H9 (cell line): Measurements from ENCODE around the gene ARHGAP1. TPM values are rescaled to one million over a fixed set of nuclear protein-coding genes. Genes with fewer than 3 reads are reported as not detected.

Source experiments
- DNase-seq: peaks from one replicate; pipeline ENCODE4 v3.0.0-alpha.2; 2017
- H2AFZ ChIP-seq: one replicate; pipeline ENCODE4 v1.6.1; 2013; ENCODE audit warnings: mild to moderate bottlenecking, low read length, control low read depth, moderate library complexity
- H2AK5ac ChIP-seq: 2 replicates; pipeline ENCODE4 v1.6.1; 2013; ENCODE audit warnings: low read length, control low read depth, mixed read lengths; ENCODE audit not compliant: insufficient read length
- H2BK120ac ChIP-seq: one replicate; pipeline ENCODE4 v1.6.1; 2013; ENCODE audit warnings: low read depth, mild to moderate bottlenecking, low read length, control low read depth, inconsistent platforms; ENCODE audit not compliant: poor library complexity, severe bottlenecking
- H2BK12ac ChIP-seq: 2 replicates; pipeline ENCODE4 v1.6.1; 2013; ENCODE audit warnings: low read length, control low read depth, mixed read lengths, low read depth; ENCODE audit not compliant: insufficient read length
- H2BK15ac ChIP-seq: 2 replicates; pipeline ENCODE4 v1.6.1; 2013; ENCODE audit warnings: low read depth, low read length, control low read depth
- H2BK20ac ChIP-seq: one replicate; pipeline ENCODE4 v1.6.1; 2013; ENCODE audit warnings: low read depth, mild to moderate bottlenecking, low read length, control low read depth, inconsistent platforms; ENCODE audit not compliant: poor library complexity, severe bottlenecking
- H2BK5ac ChIP-seq: 2 replicates; pipeline ENCODE4 v1.6.1; 2013; ENCODE audit warnings: low read length, control low read depth, mixed read lengths; ENCODE audit not compliant: insufficient read length
- H3K14ac ChIP-seq: 2 replicates; pipeline ENCODE4 v1.6.1; 2013; ENCODE audit warnings: low read length, control low read depth; ENCODE audit not compliant: insufficient read depth
- H3K18ac ChIP-seq: 2 replicates; pipeline ENCODE4 v1.6.1; 2013; ENCODE audit warnings: low read depth, mild to moderate bottlenecking, mixed read lengths, low read length, control low read depth; ENCODE audit not compliant: insufficient read length
- H3K23ac ChIP-seq: 2 replicates; pipeline ENCODE4 v1.6.1; 2013; ENCODE audit warnings: low read length, control low read depth, mixed read lengths, low read depth; ENCODE audit not compliant: insufficient read length
- H3K23me2 ChIP-seq: 2 replicates; pipeline ENCODE4 v1.6.1; 2013; ENCODE audit warnings: low read depth, mild to moderate bottlenecking, mixed read lengths, low read length, control low read depth; ENCODE audit not compliant: insufficient read length, poor library complexity, severe bottlenecking
- H3K27ac ChIP-seq: 2 replicates; pipeline ENCODE4 v1.5.1; 2013; ENCODE audit warnings: low read length, control low read depth, mixed read lengths, low read depth; ENCODE audit not compliant: insufficient read length
- H3K27me3 ChIP-seq: 2 replicates; pipeline ENCODE4 v1.6.1; 2013; ENCODE audit warnings: low read length, control low read depth, inconsistent platforms; ENCODE audit not compliant: insufficient read depth
- H3K4ac ChIP-seq: 2 replicates; pipeline ENCODE4 v1.6.1; 2013; ENCODE audit warnings: low read depth, mild to moderate bottlenecking, control low read depth, inconsistent platforms, low read length, moderate library complexity
- H3K4me1 ChIP-seq: 2 replicates; pipeline ENCODE4 v1.6.1; 2013; ENCODE audit warnings: low read length, control low read depth, inconsistent platforms; ENCODE audit not compliant: insufficient read depth
- H3K4me2 ChIP-seq: 2 replicates; pipeline ENCODE4 v1.6.1; 2013; ENCODE audit warnings: low read length, control low read depth, mixed read lengths; ENCODE audit not compliant: insufficient read length, insufficient read depth
- H3K56ac ChIP-seq: 2 replicates; pipeline ENCODE4 v1.6.1; 2013; ENCODE audit warnings: low read depth, mild to moderate bottlenecking, mixed read lengths, low read length, control low read depth; ENCODE audit not compliant: insufficient read length
- H3K79me1 ChIP-seq: 2 replicates; pipeline ENCODE4 v1.6.1; 2013; ENCODE audit warnings: low read depth, mild to moderate bottlenecking, moderate library complexity, low read length, control low read depth, inconsistent platforms; ENCODE audit not compliant: insufficient read depth, poor library complexity, severe bottlenecking
- H3K79me2 ChIP-seq: 2 replicates; pipeline ENCODE4 v1.6.1; 2013; ENCODE audit warnings: low read length, control low read depth, inconsistent platforms; ENCODE audit not compliant: insufficient read depth
- H3K9ac ChIP-seq: 2 replicates; pipeline ENCODE4 v1.6.1; 2013; ENCODE audit warnings: low read length, control low read depth, mixed read lengths; ENCODE audit not compliant: insufficient read length; ENCODE audit errors: extremely low read depth
- H3K9me3 ChIP-seq: one replicate; pipeline ENCODE4 v1.6.1; 2013; ENCODE audit warnings: low read depth, low read length, inconsistent platforms; ENCODE audit not compliant: control insufficient read depth
- H3T11ph ChIP-seq: one replicate; pipeline ENCODE4 v1.6.1; 2013; ENCODE audit warnings: mild to moderate bottlenecking, low read length, control low read depth, inconsistent platforms
- H4K20me1 ChIP-seq: one replicate; pipeline ENCODE4 v1.6.1; 2013; ENCODE audit not compliant: control insufficient read depth, insufficient read length, insufficient read depth
- H4K5ac ChIP-seq: 2 replicates; pipeline ENCODE4 v1.6.1; 2013; ENCODE audit warnings: low read depth, mild to moderate bottlenecking, mixed read lengths, low read length, control low read depth; ENCODE audit not compliant: insufficient read length
- H4K8ac ChIP-seq: replicated peaks from 2 replicates; pipeline ENCODE4 v1.6.1; 2013; ENCODE audit warnings: low read length, control low read depth, mixed read lengths, low read depth; ENCODE audit not compliant: insufficient read length
- H4K91ac ChIP-seq: 2 replicates; pipeline ENCODE4 v1.6.1; 2013; ENCODE audit warnings: low read depth, mild to moderate bottlenecking, moderate library complexity, mixed read lengths, low read length, control low read depth; ENCODE audit not compliant: insufficient read length
- H3K27ac Mint-ChIP-seq, 3 experiments: 2 replicates in 2 of 3; 3 replicates in 1 of 3; pipeline ENCODE4 v1.8.0; 2020 to 2021; ENCODE audit warnings: mixed read lengths in 3 of 3, mild to moderate bottlenecking in 1 of 3, moderate library complexity in 1 of 3
- H3K27me3 Mint-ChIP-seq: 2 replicates; pipeline ENCODE4 v1.8.0; 2021; ENCODE audit warnings: low read depth, mild to moderate bottlenecking, moderate library complexity, mixed read lengths
- H3K36me3 Mint-ChIP-seq, 3 experiments: 2 replicates in 2 of 3; 3 replicates in 1 of 3; pipeline ENCODE4 v1.8.0; 2020 to 2021; ENCODE audit warnings: low read depth in 3 of 3, mixed read lengths in 3 of 3; ENCODE audit not compliant: insufficient read depth in 1 of 3
- H3K4me1 Mint-ChIP-seq, 2 experiments: 2 replicates each; pipeline ENCODE4 v1.8.0; 2020; ENCODE audit warnings: mixed read lengths in 2 of 2
- H3K4me3 Mint-ChIP-seq, 2 experiments: 2 replicates in 1 of 2; 3 replicates in 1 of 2; pipeline ENCODE4 v1.8.0; 2020 to 2021; ENCODE audit warnings: mild to moderate bottlenecking in 2 of 2, mixed read lengths in 2 of 2, moderate library complexity in 1 of 2
- H3K9me3 Mint-ChIP-seq, 2 experiments: 2 replicates in 1 of 2; 3 replicates in 1 of 2; pipeline ENCODE4 v1.8.0; 2020; ENCODE audit warnings: mild to moderate bottlenecking in 2 of 2, mixed read lengths in 2 of 2, moderate library complexity in 1 of 2
- CTCF ChIP-seq: fragments of 200-600 bp; sonication (generic); conservative IDR thresholded peaks from 3 replicates; pipeline ENCODE4 v1.8.0; 2021; ENCODE audit warnings: antibody characterized with exemption, mild to moderate bottlenecking
- WGBS: extraction: QIAGEN DNeasy Blood & Tissue Kit; methylation state at CpG from one replicate; pipeline ENCODE4 v1.1.7; 2013; ENCODE audit warnings: missing lambda C conversion rate, low lambda C conversion rate, mixed read lengths; ENCODE audit not compliant: insufficient read length; ENCODE audit errors: extremely low coverage; 5-methylcytosine and 5-hydroxymethylcytosine counted together
- total RNA-seq: library from RNA; stranded (reverse); gene quantifications from 2 replicates; pipeline ENCODE4 v1.2.1, GENCODE V29; 2021

Gene ARHGAP1
- total RNA-seq, 1 experiment from 2014 or later, result 45.3 TPM

- Histone ChIP-seq H3K4me2 (peak overlapping the region; percentile 95), H2BK15ac (no peak overlapping the region), H3K14ac (peak overlapping the region; percentile 72; the same call in 1 of the 2 replicates), H3K4ac (no peak overlapping the region), H2AFZ (no peak overlapping the region), H2BK12ac (no peak overlapping the region), H3K27ac (peak overlapping the region; percentile 72), H2AK5ac (no peak overlapping the region), H3T11ph (no peak overlapping the region), H4K5ac (no peak overlapping the region), H3K56ac (no peak overlapping the region), H4K8ac (no peak overlapping the region), H3K18ac (no peak overlapping the region), H4K20me1 (no peaks in the 10 kb centered on the region), H3K23ac (no peak overlapping the region), H2BK20ac (no peak overlapping the region), H2BK5ac (no peak overlapping the region), H3K79me2 (peaks cover 6% of the 10 kb centered on the region; the same call in 1 of the 2 replicates), H3K9ac (peak overlapping the region; percentile 96), H2BK120ac (no peak overlapping the region), H4K91ac (no peak overlapping the region), H3K27me3 (no peaks in the 10 kb centered on the region), H3K4me1 (no peaks in the 10 kb centered on the region), H3K79me1 (no peaks in the 10 kb centered on the region), H3K9me3 (no peaks in the 10 kb centered on the region), H3K23me2 (peaks cover 3% of the 10 kb centered on the region)
- peak overlapping the region; percentile 100; a peak in 6 of 7 replicates for H3K27ac Mint-ChIP-seq
- H3K4me3 Mint-ChIP-seq, result peak overlapping the region; percentile 98 to 99
- H3K27me3 Mint-ChIP-seq, result no peaks in the 10 kb centered on the region
- peaks cover 15 to 20% of the 10 kb centered on the region in 2 experiments for H3K4me1 Mint-ChIP-seq
- no peak for DNase-seq
- H3K9me3 Mint-ChIP-seq, result no peaks in the 10 kb centered on the region
- WGBS, result no CpG with 5 or more reads among the region's 29 CpGs
- no peak for TF ChIP-seq CTCF
- peaks cover 20 to 43% (median 43%) of the 10 kb centered on the region in 3 experiments; a peak in 6 of 7 replicates for H3K36me3 Mint-ChIP-seq
Measured at GRCh38 chr11:46701078-46701654, 747 bp upstream of the ARHGAP1 start.
